HCT116 (cell line): ENCODE data around the gene CDC14A. TPM values are rescaled to one million over a fixed set of nuclear protein-coding genes. Genes with fewer than 3 reads are reported as not detected.

Experiments used
- ATAC-seq: fragments of 200-7000 bp; cut with Tn5 transposase; 2 replicates; pipeline ENCODE4 v1.9.1; 2020; ENCODE audit warnings: mild to moderate bottlenecking, moderate library complexity
- BruUV-seq: library from RNA; stranded (reverse); fragments of 400-500 nt; replicated peaks from 2 replicates; lab custom pipeline; 2021; lab: Mats Ljungman, UMichigan
- CTCF ChIA-PET: fragments of 300-600 bp; sonication (Branson Sonifier 250); formaldehyde crosslinking; loops from one replicate; lab custom pipeline; 2021; ENCODE audit warnings: antibody characterized with exemption; lab: Charles Lee
- POLR2A ChIA-PET: fragments of 300-600, 350-600 bp; sonication (Branson Sonifier 250); formaldehyde crosslinking; loops from one replicate; lab custom pipeline; 2021; ENCODE audit warnings: antibody characterized with exemption; lab: Charles Lee
- RAD21 ChIA-PET, 2 experiments: fragments of 300-600 bp; sonication (Branson Sonifier 250); formaldehyde crosslinking; loops; one replicate each; lab custom pipeline; 2023; ENCODE audit warnings: low total read pairs in 2 of 2; ENCODE audit not compliant: uncharacterized antibody in 2 of 2, unreplicated experiment in 2 of 2, low non-redundant PET in 1 of 2; lab: Charles Lee
- DNase-seq: peaks from one replicate; pipeline ENCODE4 v3.0.0-alpha.2; 2010; ENCODE audit warnings: low read depth, low spot score
- H2AFZ ChIP-seq: fragments of 200-600 bp; shearing (Covaris generic), sonication (generic); 2 replicates; pipeline ENCODE4 v1.6.1; 2017; ENCODE audit warnings: low read depth, mixed run types, mixed read lengths, antibody characterized with exemption, low read length; ENCODE audit not compliant: poor library complexity, severe bottlenecking
- H3K27ac ChIP-seq: 2 replicates; pipeline ENCODE4 v1.5.1; 2012; ENCODE audit warnings: low read depth, low read length
- H3K27me3 ChIP-seq: fragments of 200-600 bp; sonication (generic); 2 replicates; pipeline ENCODE4 v1.6.1; 2016; ENCODE audit warnings: mixed run types, low read length, mixed read lengths; ENCODE audit not compliant: insufficient read depth
- H3K36me3 ChIP-seq, 2 experiments: fragments of 200-500 bp in 1 of 2; fragments of 200-600 bp in 1 of 2; sonication (Bioruptor generic) in 1 of 2; sonication (generic) in 1 of 2; 2 replicates each; pipeline versions ENCODE4 v1.5.1 to v1.6.1; 2014 to 2016; ENCODE audit warnings: low read length in 2 of 2, inconsistent platforms in 1 of 2, mixed read lengths in 1 of 2, mixed run types in 1 of 2; ENCODE audit not compliant: insufficient read depth in 2 of 2, control insufficient read depth in 1 of 2
- H3K4me1 ChIP-seq, 2 experiments: fragments of 200-600 bp in 1 of 2; sonication (generic) in 1 of 2; 2 replicates each; pipeline versions ENCODE4 v1.5.1 to v1.6.1; 2012 to 2017; ENCODE audit warnings: low read length in 2 of 2, inconsistent platforms in 1 of 2, mild to moderate bottlenecking in 1 of 2, mixed read lengths in 1 of 2, mixed run types in 1 of 2, moderate library complexity in 1 of 2; ENCODE audit not compliant: insufficient read depth in 2 of 2, control insufficient read depth in 1 of 2
- H3K4me2 ChIP-seq: fragments of 200-600 bp; sonication (generic); 2 replicates; pipeline ENCODE4 v1.6.1; 2017; ENCODE audit warnings: mixed run types, low read length, mixed read lengths
- H3K4me3 ChIP-seq, 2 experiments: fragments of 200-600 bp in 1 of 2; sonication (generic) in 1 of 2; replicated peaks in 1 of 2; 2 replicates each; pipeline ENCODE4 v1.5.1; 2011 to 2016; ENCODE audit warnings: low read length in 2 of 2, control low read depth in 1 of 2, low read depth in 1 of 2, mild to moderate bottlenecking in 1 of 2, mixed read lengths in 1 of 2, mixed run types in 1 of 2
- H3K79me2 ChIP-seq: fragments of 200-600 bp; sonication (generic); 2 replicates; pipeline ENCODE4 v1.6.1; 2017; ENCODE audit warnings: mild to moderate bottlenecking, mixed run types, low read length, moderate library complexity, mixed read lengths; ENCODE audit not compliant: insufficient read depth
- H3K9ac ChIP-seq: fragments of 200-600 bp; sonication (generic); 2 replicates; pipeline ENCODE4 v1.6.1; 2016; ENCODE audit warnings: low read length, mixed read lengths
- H3K9me2 ChIP-seq: fragments of 200-600 bp; sonication (generic), shearing (Covaris generic); 2 replicates; pipeline ENCODE4 v1.6.1; 2017; ENCODE audit warnings: mixed run types, mild to moderate bottlenecking, moderate library complexity; ENCODE audit not compliant: insufficient read depth
- H3K9me3 ChIP-seq, 2 experiments: fragments of 200-500 bp in 1 of 2; fragments of 200-600 bp in 1 of 2; sonication (Bioruptor generic) in 1 of 2; sonication (generic) in 1 of 2; 2 replicates each; pipeline ENCODE4 v1.6.1; 2014 to 2017; ENCODE audit warnings: low read length in 2 of 2, mixed read lengths in 2 of 2, inconsistent platforms in 1 of 2, low read depth in 1 of 2, mild to moderate bottlenecking in 1 of 2, mixed run types in 1 of 2, moderate library complexity in 1 of 2; ENCODE audit not compliant: control insufficient read depth in 1 of 2, insufficient read depth in 1 of 2
- H4K20me1 ChIP-seq: fragments of 200-600 bp; sonication (generic), shearing (Covaris generic); 2 replicates; pipeline ENCODE4 v1.6.1; 2017; ENCODE audit warnings: mixed run types, mild to moderate bottlenecking, moderate library complexity; ENCODE audit not compliant: insufficient read depth
- CEBPB ChIP-seq: IDR thresholded peaks from 2 replicates; pipeline ENCODE4 v1.6.1; 2012; ENCODE audit warnings: low read depth
- EZH2phosphoT487 ChIP-seq: fragments of 200-600 bp; IDR thresholded peaks from 2 replicates; pipeline ENCODE4 v1.6.1; 2018; ENCODE audit warnings: antibody characterized with exemption, borderline replicate concordance
- FOSL1 ChIP-seq: IDR thresholded peaks from 2 replicates; pipeline ENCODE4 v1.6.1; 2012; ENCODE audit warnings: low read depth
- JUND ChIP-seq: IDR thresholded peaks from 2 replicates; pipeline ENCODE4 v1.6.1; 2012
- POLR2A ChIP-seq: IDR thresholded peaks from 2 replicates; pipeline ENCODE4 v1.7.0; 2011; ENCODE audit warnings: borderline replicate concordance; ENCODE audit not compliant: insufficient read depth, insufficient read length; ENCODE audit errors: extremely low read depth
- RAD21 ChIP-seq: IDR thresholded peaks from 2 replicates; pipeline ENCODE4 v1.6.1; 2012; ENCODE audit warnings: low read depth, mild to moderate bottlenecking
- SIN3A ChIP-seq: IDR thresholded peaks from 2 replicates; pipeline ENCODE4 v1.6.1; 2012; ENCODE audit warnings: low read depth
- SP1 ChIP-seq: IDR thresholded peaks from 2 replicates; pipeline ENCODE4 v1.6.1; 2012; ENCODE audit warnings: low read depth
- SRF ChIP-seq: IDR thresholded peaks from 2 replicates; pipeline ENCODE4 v1.6.1; 2012; ENCODE audit warnings: low read depth
- TCF7L2 ChIP-seq: IDR thresholded peaks from 2 replicates; pipeline ENCODE4 v1.7.0; 2011; ENCODE audit warnings: borderline replicate concordance, inconsistent platforms; ENCODE audit not compliant: insufficient read depth, insufficient read length; ENCODE audit errors: extremely low read depth
- YY1 ChIP-seq: IDR thresholded peaks from 2 replicates; pipeline ENCODE4 v1.6.1; 2011; ENCODE audit warnings: low read length, low read depth, moderate library complexity, mild to moderate bottlenecking; ENCODE audit not compliant: insufficient replicate concordance; ENCODE audit errors: extremely low read depth
- ZBTB33 ChIP-seq: IDR thresholded peaks from 2 replicates; pipeline ENCODE4 v1.6.1; 2011; ENCODE audit warnings: mild to moderate bottlenecking, low read length, moderate library complexity; ENCODE audit not compliant: insufficient replicate concordance; ENCODE audit errors: extremely low read depth
- intact Hi-C: fragments of 100-400 bp; cut with micrococcal nuclease; formaldehyde crosslinking; loops from 2 replicates; pipeline ENCODE4 v1.10.0; 2022
- total RNA-seq: library from RNA; stranded (reverse); gene quantifications from one replicate; pipeline ENCODE4 v1.2.1, GENCODE V29; 2021; ENCODE audit not compliant: unreplicated experiment
- TF ChIP-seq, protein P1 (sequence below): IDR thresholded peaks from 2 replicates; pipeline ENCODE4 v1.6.1; 2012
- TF ChIP-seq, protein P2 (sequence below), 3 experiments: fragments of 200-600 bp in 1 of 3; sonication (generic) in 1 of 3; IDR thresholded peaks in 2 of 3; conservative IDR thresholded peaks in 1 of 3; 2 replicates each; pipeline ENCODE4 v1.5.1; 2012 to 2017; ENCODE audit warnings: low read depth in 2 of 3, low read length in 2 of 3, antibody characterized with exemption in 1 of 3, borderline replicate concordance in 1 of 3, control low read depth in 1 of 3, mild to moderate bottlenecking in 1 of 3, mixed read lengths in 1 of 3, mixed run types in 1 of 3, moderate library complexity in 1 of 3; ENCODE audit not compliant: insufficient read depth in 1 of 3

CDC14A gene
- total RNA-seq, 1 experiment from 2014 or later = 5.1 TPM

GRCh38 chr1:100431954-100432353 lies 79.6 kb downstream of the CDC14A start:
- H3K9ac ChIP-seq = no peak overlapping the region
- no peak for ATAC-seq
- no peaks in the 10 kb centered on the region for H3K27me3 ChIP-seq
- CTCF ChIA-PET = interaction anchor here (2.5 kb wide), 1 partner anchor 23 kb away, joined by 9 read pairs; no protein-coding TSS in a partner anchor
- RAD21 ChIA-PET = no interaction called here
- POLR2A ChIA-PET = no interaction called here
- no peak overlapping the region for H2AFZ ChIP-seq
- no peaks in the 10 kb centered on the region for H4K20me1 ChIP-seq
- H3K4me2 ChIP-seq = no peak overlapping the region
- H3K79me2 ChIP-seq = no peaks in the 10 kb centered on the region
- intact Hi-C loops = no loop called here
- no peak for TF ChIP-seq ZBTB33
- H3K36me3 ChIP-seq = no peaks in the 10 kb centered on the region
- no peak for DNase-seq
- H3K4me3 ChIP-seq = no peak overlapping the region
- no TSS peak for BruUV-seq
- H3K9me3 ChIP-seq = no peaks in the 10 kb centered on the region
- no peaks in the 10 kb centered on the region; a peak in 1 of 4 replicates for H3K4me1 ChIP-seq
- H3K9me2 ChIP-seq = 0 out of 2 replicates have a peak, but pooled peaks cover 6% of the 10 kb centered on the region
- H3K27ac ChIP-seq = no peak overlapping the region

DNA sequence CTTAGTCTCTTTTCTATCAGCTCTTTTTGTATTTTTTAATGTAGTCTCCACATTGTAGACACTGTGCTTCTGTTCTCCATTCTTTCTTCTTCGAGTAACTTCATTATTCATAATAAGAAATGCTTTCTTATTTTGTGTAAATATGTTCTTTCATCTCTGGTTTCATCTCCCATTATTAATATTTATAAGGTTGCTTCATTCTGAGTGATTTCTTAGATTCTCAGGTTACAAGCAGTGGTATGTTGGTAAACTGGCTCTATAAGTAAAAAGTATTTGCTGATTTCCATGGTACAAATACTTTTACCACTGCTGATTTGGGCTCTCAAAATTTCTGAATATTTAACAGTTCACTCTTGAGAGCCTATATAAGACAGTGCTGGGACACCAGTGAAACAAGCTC lies 81.3 kb downstream of the CDC14A start:
- CTCF ChIA-PET = interaction anchor here (1.7 kb wide), 1 partner anchor 22 kb away, joined by 6 read pairs; no protein-coding TSS in a partner anchor
- DNase-seq = no peak
- H3K79me2 ChIP-seq = no peaks in the 10 kb centered on the region
- TF ChIP-seq TCF7L2 (no peak), ZBTB33 (no peak), FOSL1 (no peak), CEBPB (no peak), SRF (no peak), RAD21 (no peak), YY1 (no peak), JUND (no peak), EZH2phosphoT487 (no peak), SP1 (no peak), SIN3A (no peak), POLR2A (no peak)
- TF ChIP-seq, protein P1, sequence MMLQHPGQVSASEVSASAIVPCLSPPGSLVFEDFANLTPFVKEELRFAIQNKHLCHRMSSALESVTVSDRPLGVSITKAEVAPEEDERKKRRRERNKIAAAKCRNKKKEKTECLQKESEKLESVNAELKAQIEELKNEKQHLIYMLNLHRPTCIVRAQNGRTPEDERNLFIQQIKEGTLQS = no peak
- TF ChIP-seq, protein P2, sequence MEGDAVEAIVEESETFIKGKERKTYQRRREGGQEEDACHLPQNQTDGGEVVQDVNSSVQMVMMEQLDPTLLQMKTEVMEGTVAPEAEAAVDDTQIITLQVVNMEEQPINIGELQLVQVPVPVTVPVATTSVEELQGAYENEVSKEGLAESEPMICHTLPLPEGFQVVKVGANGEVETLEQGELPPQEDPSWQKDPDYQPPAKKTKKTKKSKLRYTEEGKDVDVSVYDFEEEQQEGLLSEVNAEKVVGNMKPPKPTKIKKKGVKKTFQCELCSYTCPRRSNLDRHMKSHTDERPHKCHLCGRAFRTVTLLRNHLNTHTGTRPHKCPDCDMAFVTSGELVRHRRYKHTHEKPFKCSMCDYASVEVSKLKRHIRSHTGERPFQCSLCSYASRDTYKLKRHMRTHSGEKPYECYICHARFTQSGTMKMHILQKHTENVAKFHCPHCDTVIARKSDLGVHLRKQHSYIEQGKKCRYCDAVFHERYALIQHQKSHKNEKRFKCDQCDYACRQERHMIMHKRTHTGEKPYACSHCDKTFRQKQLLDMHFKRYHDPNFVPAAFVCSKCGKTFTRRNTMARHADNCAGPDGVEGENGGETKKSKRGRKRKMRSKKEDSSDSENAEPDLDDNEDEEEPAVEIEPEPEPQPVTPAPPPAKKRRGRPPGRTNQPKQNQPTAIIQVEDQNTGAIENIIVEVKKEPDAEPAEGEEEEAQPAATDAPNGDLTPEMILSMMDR (IDR thresholded peaks at IDR 0.05 in 2 of 3, conservative IDR thresholded peaks at IDR 0.05 in 1 of 3; ENCODE audit: borderline replicate concordance in 1 of 3, insufficient read depth in 1 of 3, low read depth in 2 of 3, low read length in 2 of 3) = no peak

More for the DNA sequence above, 81.3 kb downstream of the CDC14A start:
- H3K9me2 ChIP-seq = 0 out of 2 replicates have a peak, but pooled peaks cover 6% of the 10 kb centered on the region
- H3K9ac ChIP-seq = no peak overlapping the region
- ATAC-seq = no peak
- RAD21 ChIA-PET = no interaction called here
- no peak overlapping the region for H3K27ac ChIP-seq
- intact Hi-C loops = no loop called here
- no TSS peak for BruUV-seq
- H3K4me1 ChIP-seq = no peaks in the 10 kb centered on the region; a peak in 1 of 4 replicates
- no peaks in the 10 kb centered on the region for H3K27me3 ChIP-seq
- POLR2A ChIA-PET = no interaction called here
- H3K4me2 ChIP-seq = no peak overlapping the region
- no peak overlapping the region for H2AFZ ChIP-seq
- no peaks in the 10 kb centered on the region for H4K20me1 ChIP-seq
- no peak overlapping the region for H3K4me3 ChIP-seq
- H3K36me3 ChIP-seq = no peaks in the 10 kb centered on the region
- no peaks in the 10 kb centered on the region for H3K9me3 ChIP-seq
